ENCODE measurements around the gene MGAT5B.

The MGAT5B gene

DNA sequence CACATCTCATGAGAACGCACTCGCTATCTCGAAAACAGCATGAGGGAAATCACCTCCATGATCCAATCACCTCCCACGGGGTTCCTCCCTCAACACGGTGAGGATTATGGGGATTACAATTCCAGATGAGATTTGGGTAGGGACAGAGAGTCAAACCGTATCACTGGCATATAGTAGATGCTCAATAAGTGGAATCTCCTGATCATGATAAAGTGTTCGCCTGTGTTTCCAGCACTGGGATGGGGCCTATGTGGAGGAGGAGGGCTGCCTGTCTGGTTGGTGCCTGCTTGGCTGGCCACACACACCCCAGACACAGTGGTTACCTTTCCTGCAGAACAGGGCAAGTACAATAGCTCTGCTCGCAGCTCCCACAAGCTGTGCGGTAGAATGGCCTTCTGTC, 6.1 kb upstream of the MGAT5B start:
- TF ChIP-seq CTCF (IDR thresholded peaks at IDR 0.05): no peak

GRCh38 chr17:76862494-76862893, 5.7 kb upstream of the MGAT5B start:
- no peak for TF ChIP-seq CTCF (IDR thresholded peaks at IDR 0.05)

GRCh38 chr17:76864024-76864423, 4.2 kb upstream of the MGAT5B start:
- no peak for TF ChIP-seq CTCF (IDR thresholded peaks at IDR 0.05)

DNA sequence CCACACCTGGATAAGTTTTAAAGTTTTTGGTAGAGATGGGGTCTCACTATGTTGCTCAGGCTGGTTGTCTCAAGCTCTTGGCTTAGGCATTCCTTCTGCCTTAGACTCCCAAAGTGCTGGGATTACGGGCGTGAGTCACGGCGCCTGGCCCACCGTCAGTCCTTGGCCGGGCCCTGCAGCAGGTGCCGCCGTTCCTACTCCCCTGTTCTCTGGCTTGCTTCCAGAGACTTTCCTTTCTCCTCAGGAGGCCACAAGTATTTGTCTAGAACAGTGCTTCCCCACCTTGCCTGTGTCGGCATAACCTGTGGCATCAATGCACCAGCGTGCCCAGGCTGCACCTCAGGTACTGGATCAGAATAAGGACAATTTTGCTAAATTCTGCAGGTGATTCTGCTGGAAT, 3.0 kb upstream of the MGAT5B start:
- no peak for TF ChIP-seq CTCF (IDR thresholded peaks at IDR 0.05)

DNA sequence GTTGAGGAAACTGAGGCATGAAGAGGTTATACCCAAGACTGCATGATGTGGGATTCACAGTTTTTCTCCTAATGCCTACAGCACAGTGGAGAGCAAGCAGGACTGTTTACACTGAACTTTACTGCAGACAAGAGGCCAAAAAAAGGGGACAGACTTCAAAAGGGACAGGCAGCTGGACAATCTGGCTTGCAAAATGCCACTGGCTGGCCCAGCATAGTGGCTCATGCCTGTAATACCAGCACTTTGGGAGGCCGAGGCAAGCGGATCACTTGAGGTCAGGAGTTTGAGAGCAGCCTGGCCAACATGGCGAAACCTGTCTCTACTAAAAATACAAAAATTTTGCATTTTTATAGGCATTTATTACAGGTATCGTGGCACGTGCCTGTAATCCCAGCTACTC, 2.0 kb upstream of the MGAT5B start:
- no peak for TF ChIP-seq CTCF (IDR thresholded peaks at IDR 0.05)

GRCh38 chr17:76866774-76867577, 1.2 kb upstream of the MGAT5B start:
- no peak for TF ChIP-seq CTCF (IDR thresholded peaks at IDR 0.05)

- no peak for TF ChIP-seq CTCF (IDR thresholded peaks at IDR 0.05)
Measured at GRCh38 chr17:76867578-76868175, 527 bp upstream of the MGAT5B start.

All from LNCAP (cell line).